Fibroblast of villous mesenchyme (primary cell): ENCODE measurements around the gene MAP3K13. TPM values are rescaled to one million over a fixed set of nuclear protein-coding genes. Genes with fewer than 3 reads are reported as not detected.
"Not testable (repeated sequence)": the region's sequence is repeated elsewhere in the genome, so short reads cannot be mapped to it uniquely, and the experiment has no call there.

Source experiments
- DNase-seq: peaks from one replicate; pipeline ENCODE4 v3.0.0-alpha.2; 2010; ENCODE audit warnings: low read depth
- H3K4me3 ChIP-seq: 2 replicates; pipeline ENCODE4 v1.5.1; 2011; ENCODE audit warnings: low read depth, mild to moderate bottlenecking, low read length
- total RNA-seq: library from RNA; depleted of rRNA; stranded (reverse); fragments of >200 nt; gene quantifications from 2 replicates; pipeline ENCODE4 v1.2.3, GENCODE V29; 2012
- TF ChIP-seq, protein P1 (sequence below): IDR thresholded peaks from 2 replicates; pipeline ENCODE4 v1.5.1; 2012; ENCODE audit warnings: low read depth, mild to moderate bottlenecking, low read length; ENCODE audit not compliant: insufficient read depth

Gene MAP3K13
- total RNA-seq, 1 donor: 22.9 TPM

DNA sequence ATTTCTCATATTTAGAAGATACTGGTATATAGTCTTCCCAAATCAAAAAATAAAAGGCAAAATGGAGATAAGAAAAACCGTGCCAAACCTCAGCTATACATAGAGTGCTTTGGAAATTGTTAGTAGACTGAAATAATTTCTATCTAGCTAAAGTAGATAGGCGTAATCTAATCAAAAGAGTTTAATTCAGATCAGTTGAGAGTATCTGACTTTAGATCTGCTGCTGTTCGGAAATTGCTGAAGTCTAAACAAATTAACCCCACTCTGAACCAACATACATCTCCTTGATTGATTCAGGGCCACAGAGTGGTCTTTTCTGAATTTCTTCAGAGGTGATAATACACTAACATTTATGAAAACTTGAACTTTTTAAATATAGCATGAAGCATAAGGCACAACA is 40.1 kb downstream of the MAP3K13 start:
- H3K4me3 ChIP-seq: no peak overlapping the region
- TF ChIP-seq, protein P1, sequence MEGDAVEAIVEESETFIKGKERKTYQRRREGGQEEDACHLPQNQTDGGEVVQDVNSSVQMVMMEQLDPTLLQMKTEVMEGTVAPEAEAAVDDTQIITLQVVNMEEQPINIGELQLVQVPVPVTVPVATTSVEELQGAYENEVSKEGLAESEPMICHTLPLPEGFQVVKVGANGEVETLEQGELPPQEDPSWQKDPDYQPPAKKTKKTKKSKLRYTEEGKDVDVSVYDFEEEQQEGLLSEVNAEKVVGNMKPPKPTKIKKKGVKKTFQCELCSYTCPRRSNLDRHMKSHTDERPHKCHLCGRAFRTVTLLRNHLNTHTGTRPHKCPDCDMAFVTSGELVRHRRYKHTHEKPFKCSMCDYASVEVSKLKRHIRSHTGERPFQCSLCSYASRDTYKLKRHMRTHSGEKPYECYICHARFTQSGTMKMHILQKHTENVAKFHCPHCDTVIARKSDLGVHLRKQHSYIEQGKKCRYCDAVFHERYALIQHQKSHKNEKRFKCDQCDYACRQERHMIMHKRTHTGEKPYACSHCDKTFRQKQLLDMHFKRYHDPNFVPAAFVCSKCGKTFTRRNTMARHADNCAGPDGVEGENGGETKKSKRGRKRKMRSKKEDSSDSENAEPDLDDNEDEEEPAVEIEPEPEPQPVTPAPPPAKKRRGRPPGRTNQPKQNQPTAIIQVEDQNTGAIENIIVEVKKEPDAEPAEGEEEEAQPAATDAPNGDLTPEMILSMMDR: no peak
- no peak for DNase-seq

DNA sequence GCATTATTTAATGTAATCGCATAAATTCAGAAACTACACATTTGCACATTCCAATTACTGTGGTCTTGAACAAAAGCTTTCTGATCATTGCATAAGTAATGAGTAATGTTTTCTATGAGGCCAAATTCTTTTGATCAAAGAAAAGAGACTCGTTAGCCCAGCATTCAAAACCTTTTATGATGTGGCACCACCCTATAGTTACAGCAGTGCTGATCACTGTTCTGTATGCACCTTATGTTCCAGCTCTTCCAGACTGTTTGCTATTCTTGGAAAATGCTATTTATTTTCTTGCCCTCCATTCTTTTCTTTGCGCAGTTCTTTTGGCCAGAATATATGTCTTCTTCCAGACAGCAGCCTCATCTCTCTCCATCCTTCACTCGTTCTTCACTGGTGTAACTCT is 42.3 kb downstream of the MAP3K13 start:
- H3K4me3 ChIP-seq: no peak overlapping the region
- TF ChIP-seq, protein P1: no peak
- no peak for DNase-seq

DNA sequence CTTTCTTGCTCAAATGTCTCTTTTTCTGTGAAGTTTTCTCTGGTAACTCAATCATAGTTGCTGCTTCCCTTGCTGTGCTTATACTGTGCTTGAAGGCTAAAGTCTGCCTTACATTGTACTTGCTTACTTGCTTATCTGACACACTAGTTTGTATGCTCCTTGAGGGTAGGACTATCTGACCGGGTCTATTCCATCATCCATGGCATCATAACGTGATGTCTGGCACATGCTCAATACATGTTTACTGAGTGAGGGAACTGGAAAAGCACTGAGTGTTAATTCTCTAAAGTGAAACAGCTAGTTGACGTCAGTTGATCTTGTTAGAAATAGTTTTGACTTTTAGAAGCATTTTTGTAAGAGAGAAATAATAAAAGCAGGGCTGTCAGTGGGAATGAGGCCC is 42.7 kb downstream of the MAP3K13 start:
- DNase-seq: no peak
- TF ChIP-seq, protein P1: no peak
- no peak overlapping the region for H3K4me3 ChIP-seq

DNA sequence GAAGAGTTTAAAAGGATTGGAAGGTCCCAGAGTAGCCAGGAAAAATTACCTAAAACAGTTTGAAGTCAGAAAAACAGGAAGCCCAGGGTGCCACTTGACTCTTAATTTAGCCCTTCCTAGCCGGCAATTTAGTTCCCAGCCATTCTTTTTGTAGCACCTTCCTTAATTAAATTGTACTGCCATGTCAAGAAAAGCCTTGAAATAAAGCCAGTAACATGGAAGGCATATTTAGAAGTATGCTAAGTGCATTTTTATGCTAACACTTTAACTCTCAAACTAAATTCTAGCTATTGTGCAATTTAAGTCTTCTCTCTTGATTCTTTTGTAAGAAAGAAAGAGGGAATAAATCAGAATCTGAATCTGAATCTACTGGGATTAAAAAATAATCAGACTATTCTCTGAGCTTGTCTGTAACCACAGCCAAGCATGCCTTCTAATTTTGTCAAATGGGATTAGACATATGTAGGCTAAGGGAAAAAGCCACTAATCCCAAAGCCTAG is 43.2 kb downstream of the MAP3K13 start:
- no peak overlapping the region for H3K4me3 ChIP-seq
- no peak for DNase-seq
- TF ChIP-seq, protein P1: no peak

DNA sequence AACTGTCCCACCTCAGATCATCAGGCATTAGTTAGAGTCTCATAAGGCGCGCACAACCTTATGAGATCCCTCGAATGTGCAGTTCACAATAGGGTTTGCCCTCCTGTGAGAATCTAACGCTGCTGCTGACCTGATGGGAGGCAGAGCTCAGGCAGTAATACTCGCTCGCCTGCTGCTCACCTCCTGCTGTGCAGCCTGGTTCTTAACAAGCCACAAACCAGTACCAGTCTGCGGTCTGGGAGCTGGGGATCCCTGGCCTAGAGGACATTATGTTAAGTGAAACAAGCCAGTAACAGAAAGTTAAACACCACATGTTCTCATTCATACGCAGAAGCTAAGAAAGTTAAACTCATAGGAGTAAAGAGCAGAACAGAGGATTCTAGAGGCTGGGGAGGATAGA is 47.0 kb downstream of the MAP3K13 start:
- DNase-seq: no peak
- TF ChIP-seq, protein P1: no peak
- H3K4me3 ChIP-seq: no peak overlapping the region

DNA sequence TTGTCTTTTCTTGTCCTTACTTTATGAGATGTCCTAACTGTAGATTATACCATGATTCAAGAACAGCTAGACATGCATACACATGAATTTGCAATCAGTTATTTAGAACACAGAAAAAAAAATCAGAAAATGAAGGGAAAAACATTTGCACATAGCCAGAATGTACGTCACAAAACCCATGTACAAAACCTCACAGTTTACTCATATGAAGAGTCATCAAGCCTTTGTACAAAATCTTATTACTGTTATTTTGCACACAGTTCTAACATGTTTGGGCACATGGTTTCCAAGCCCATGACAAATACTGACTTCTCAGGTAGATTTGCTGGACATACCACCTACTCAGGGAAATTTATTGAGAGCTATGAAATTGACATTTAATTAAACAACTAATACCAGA is 48.2 kb downstream of the MAP3K13 start:
- DNase-seq: no peak
- H3K4me3 ChIP-seq: no peak overlapping the region
- TF ChIP-seq, protein P1: no peak

DNA sequence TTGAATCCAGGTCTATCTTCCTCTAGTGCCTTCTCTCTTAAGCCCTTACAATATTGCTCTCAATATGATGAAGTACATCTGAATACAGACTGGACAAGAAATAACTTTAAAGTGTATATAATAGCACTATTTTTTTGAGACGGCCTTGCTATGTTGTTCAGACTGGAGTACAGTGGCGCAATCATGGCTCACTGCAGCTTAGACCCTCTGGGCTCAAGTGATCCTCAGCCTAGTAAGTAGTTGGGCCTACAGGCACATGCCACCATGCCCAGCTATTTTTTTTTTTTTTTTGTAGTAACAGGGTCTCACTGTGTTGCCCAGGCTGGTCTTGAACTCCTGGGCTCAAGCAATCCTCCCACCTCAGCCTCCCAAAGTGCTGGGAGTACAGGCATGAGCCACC is 53.6 kb downstream of the MAP3K13 start:
- DNase-seq: no peak
- H3K4me3 ChIP-seq: no peak overlapping the region
- TF ChIP-seq, protein P1: no peak

DNA sequence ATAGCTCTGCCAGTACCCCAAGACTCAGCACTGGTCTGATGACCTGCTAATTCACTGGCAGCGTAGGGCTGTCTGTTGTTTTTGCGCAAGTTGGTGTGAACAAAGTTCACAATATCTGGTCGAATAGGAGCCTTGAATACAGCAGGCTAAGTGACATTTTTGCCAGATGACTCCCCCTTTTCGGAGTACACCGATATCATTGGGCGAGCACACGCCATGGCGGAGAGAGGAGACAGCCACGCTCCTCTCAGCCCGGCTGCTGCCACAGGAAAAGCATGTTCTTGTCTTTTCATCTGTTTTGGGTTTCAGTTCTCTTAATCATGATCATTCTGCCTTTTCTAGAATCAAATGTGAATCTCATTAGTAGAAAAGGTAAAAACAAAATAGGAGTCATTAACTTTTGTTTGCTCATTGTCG is 55.6 kb downstream of the MAP3K13 start:
- not testable (repeated sequence) for DNase-seq, H3K4me3 ChIP-seq
